Measurements from ENCODE around the gene XPO6. TPM values are rescaled to one million over a fixed set of nuclear protein-coding genes. Genes with fewer than 3 reads are reported as not detected.

The XPO6 gene
- 88.3 and 108 TPM in 2 replicates for total RNA-seq

GRCh38 chr16:28211758-28212531, at the start of gene XPO6:
Gene XPO6, minus strand, starts transcription at chr16:28211965. Its CDS starts 597 bp downstream, at chr16:28211368.

GRCh38 chr16:28063591-28064061, 148.1 kb downstream of the XPO6 start, which contains the start of gene GSG1L:
Gene GSG1L, minus strand, starts transcription at chr16:28063714. Its CDS starts 290 bp downstream, at chr16:28063424.

Small RNA genes within 50 kb of the gene (small RNA-seq; reads per million reads assigned to genes)
- not detected for gene RF00402
- gene RNY1P10 = not detected

Other genes with a start within 250 kb of the XPO6 start
- under 0.01 TPM in 1 of 2 replicates, not detected in the other for gene GSG1L, start 148.3 kb downstream of the XPO6 start, total RNA-seq
- gene SBK1, start 80.6 kb upstream of the XPO6 start, total RNA-seq = not detected in 2 replicates
- gene NPIPB6, start 151.5 kb upstream of the XPO6 start, total RNA-seq = 3.1 TPM in 1 of 2 replicates, not detected in the other
- 44.6 and 67.5 TPM in 2 replicates for gene EIF3CL, start 191.9 kb upstream of the XPO6 start, total RNA-seq